NCI-H2029 (cell line): ENCODE measurements around the gene CPVL.

Experiments used
- DNase-seq: peaks from one replicate; lab custom pipeline; 2025; lab: John Stamatoyannopoulos, UW

CPVL gene

DNA sequence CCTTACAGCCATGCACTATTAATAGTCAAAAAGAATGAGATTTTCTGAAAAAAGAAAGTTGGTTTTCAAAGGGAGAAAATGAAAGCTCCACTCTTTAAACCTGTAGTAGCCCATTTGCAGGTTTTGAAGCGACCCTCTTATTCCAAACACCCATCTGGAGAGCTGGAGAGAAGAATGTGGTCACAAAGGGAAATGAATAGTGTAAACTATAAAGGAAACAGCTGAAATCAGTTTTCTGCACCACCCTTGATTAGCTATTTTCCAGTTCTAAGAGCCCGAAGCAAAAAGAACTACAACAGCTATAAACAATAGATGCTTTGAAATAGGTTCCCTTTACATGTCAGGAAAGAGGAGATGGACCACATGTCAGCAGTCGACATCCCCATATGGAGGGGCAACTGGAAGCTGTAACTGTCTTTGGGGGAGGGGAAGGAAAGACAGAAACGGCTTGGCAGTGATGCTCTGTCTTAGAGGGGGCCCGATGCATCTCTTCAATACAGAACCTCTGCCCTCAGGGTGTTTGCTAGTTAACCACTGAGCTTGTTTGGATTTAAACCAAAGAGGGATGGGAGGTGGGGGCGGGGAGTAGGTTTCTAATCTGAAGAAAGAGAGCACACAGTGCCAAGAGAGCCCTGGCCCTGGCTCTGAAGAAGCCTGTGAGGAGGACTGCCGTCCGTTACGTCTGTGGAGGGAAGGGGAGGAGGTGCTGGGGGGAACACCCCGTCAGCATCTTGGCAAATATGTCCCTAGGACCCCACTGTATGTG is 55.3 kb downstream of the CPVL start:
- no peak for DNase-seq

- no peak for DNase-seq
Measured at GRCh38 chr7:29090151-29090805, 56.1 kb downstream of the CPVL start.

GRCh38 chr7:29087840-29088170 is 58.5 kb downstream of the CPVL start:
- peak; percentile 26 for DNase-seq

DNA sequence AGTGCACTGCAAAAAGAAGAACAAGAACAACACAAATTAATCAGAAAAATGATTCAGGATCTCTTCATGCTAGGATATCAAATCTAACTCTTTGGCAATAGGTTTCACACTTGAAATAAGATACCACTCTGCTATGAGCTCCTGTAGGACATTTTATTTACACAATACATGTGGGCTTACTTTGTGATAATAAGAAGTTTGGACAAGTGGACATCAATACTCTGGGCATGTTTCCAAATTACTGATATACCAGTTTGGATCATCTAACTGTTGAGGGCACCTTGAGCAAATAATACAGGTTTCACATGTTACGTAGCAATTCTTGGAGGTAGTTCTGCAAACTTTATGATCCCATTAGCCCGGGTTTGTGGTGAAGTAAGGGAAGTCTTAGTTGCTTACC is 59.8 kb downstream of the CPVL start:
- DNase-seq: peak; percentile 94

DNA sequence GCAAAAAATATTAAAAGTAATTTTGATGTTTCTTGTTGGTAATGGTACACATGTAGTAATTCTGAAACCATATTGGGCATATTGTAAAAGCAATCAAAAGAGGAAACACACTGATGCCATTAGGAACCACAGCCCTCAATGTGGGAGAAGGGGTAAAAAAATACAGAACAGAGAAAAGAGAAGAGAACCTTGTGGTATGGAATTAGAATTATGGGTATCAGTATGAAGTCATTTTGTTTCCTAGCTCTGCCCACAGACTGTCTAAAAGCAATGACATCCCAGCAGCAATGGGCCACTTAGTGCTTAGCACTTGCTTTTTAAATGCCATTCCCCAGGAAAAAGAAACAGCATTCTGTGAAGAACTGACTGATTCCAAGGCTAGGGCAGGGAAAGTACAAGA is 61.5 kb downstream of the CPVL start:
- DNase-seq: no peak

DNA sequence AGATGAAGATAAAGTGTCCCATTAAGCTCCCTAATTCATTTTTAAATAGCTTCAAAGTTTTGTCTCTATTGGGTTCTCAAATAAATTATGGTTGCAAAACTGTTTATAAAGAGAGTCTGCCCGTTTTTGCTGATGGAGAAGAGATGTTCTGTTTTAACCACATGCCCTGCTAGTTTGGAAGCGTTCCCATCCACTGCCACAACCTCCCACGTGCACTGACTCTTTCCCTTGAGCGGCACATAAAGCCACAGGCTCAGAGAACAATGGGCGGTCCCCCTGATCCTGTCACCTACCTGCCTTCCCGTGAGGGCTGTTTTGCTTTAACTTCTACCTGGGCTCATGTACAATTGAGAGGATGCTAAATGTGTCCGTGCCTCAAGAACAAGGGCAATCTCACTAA is 65.5 kb downstream of the CPVL start:
- no peak for DNase-seq

GRCh38 chr7:29078311-29079260 is 67.8 kb downstream of the CPVL start:
- DNase-seq: no peak

DNA sequence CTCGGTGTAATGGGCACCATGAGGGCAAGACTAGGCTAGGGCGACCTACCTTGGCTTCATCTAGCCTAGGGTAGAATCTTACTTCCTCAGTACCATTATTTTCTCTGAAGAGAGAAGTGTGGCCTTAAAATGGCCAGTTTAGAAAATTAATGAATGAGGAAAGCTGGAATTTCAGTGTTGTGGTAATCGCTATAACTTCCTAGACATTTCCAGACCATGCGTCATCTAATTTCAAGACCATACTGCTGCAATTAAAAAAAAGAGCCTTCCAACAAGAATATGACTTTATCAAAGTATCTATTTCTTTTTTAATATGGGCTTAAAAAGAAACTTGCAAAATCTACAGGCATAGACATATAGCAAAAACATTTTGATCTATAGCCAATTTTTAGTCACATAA is 68.5 kb downstream of the CPVL start:
- no peak for DNase-seq

DNA sequence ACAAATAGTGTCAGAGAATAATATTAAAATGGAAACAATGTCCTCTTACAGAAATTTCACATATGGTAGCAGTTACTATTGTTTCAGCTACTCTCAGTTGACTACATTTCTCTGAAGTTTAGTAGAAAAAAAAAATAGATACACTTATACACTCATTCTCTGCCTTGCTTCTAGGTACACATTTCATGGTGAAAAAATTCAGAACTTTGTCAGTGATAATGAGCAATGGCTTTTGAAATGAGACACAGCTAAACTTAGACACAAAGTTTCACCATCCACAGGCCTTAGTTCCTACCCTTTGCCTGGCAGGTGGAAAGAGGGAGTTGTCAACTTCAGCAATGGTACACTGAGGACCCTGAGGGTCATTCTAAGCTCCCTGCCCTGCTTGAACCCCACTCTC is 69.2 kb downstream of the CPVL start:
- no peak for DNase-seq

DNA sequence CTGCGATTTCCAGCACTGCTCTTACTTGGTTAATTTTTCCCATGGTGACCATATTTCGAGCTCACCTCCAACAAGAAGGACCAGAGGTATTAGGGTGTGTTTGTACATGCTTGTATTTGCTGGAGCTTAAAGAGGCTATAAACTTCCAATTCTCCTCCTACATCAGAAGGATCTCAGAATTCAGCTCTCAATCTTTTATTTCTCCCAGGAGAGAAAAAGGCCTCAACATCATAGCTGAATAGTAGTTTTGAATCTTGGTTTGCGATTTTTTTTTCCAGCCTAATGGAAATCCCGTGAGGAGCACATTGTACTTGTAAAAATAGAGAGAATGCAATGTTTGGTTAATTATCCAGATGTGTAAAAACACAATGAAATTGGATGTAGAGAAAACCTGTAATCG is 69.7 kb downstream of the CPVL start:
- DNase-seq: no peak

DNA sequence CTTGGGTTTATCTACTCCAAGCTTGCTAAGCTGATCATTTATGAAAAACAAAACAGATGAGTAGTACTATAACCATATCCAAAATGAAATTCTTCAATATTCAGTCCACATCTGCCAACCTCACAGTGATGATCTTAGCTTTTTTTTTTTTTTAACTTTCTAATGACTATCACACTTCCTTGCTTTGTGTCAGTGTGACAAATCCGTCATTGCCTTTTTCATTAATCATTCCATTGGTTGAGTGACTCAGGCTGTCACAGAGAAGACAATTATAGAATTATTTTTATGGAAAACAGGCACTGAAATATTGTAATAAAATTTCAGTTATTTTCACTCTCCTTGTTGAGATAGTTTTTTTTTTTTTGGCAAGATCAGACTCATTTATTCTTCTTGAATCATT is 70.7 kb downstream of the CPVL start:
- no peak for DNase-seq

- no peak for DNase-seq
Measured at GRCh38 chr7:29071203-29071874, 75.0 kb downstream of the CPVL start.

GRCh38 chr7:29066641-29067040 is 79.7 kb downstream of the CPVL start:
- DNase-seq: no peak

- no peak for DNase-seq
Measured at GRCh38 chr7:29065181-29065857, 81.0 kb downstream of the CPVL start.

- DNase-seq: no peak
Measured at GRCh38 chr7:29063872-29064271, 82.5 kb downstream of the CPVL start.

DNA sequence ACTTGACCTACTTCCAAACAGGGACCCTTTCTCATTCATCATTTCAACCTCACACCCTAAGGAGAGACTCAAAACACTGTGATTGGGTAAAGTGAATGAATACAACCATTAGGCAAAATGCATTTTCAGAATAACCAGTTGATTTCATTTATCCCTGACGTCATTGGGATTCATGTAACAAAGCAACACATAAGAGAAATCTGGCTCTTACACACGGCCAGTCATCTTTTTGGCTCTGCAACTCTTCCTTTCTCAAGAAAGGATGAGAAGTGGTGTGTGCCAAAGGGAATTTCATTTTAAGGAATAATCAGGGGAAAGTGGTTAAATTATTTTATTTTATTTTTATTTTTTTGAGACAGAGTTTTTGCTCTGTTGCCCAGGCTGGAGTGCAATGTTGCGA is 83.1 kb downstream of the CPVL start:
- no peak for DNase-seq

- no peak for DNase-seq
Measured at GRCh38 chr7:29053105-29053872, 93.0 kb downstream of the CPVL start.

GRCh38 chr7:29046978-29047377 is 99.4 kb downstream of the CPVL start:
- DNase-seq: no peak

DNA sequence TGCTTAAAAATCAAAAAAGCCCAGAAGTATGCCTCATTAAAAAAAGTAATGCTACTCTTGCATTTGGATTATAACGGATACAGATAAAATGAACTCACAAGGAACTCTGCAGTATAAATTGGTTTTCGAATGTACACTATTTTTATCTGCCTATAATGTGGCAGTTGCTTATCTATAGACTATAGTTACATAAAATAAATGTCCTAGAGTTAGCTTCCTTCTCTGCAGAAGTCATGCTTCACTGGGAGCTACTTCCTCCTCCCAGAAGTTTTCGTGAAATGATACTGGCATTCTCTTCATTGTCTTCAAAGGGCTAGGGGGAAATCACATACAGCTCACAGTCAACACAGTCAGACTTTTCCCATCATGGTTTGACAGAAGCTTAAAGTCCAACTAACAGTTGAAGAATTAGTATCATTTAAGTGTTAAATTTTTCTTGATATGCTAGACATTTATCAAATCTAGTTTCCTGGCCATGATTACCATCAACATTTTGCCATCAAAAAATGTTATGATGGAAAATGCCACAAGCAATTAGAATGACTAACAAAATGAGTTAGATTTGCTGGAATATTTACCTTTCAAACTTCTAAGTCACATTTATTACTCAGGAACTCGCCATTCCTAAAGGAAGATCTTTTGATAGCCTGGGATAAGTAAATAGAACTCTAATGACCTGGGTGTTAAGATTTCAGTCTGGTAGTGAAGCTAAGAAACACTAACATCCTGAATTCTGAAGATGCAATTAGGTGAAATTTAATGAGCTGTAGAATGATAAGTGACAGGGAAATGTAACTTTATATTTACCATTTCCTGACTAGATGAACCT is 100.9 kb downstream of the CPVL start:
- no peak for DNase-seq

- DNase-seq: no peak
Measured at GRCh38 chr7:29044554-29044953, 101.8 kb downstream of the CPVL start.
